NCI-H748 (cell line): ENCODE measurements around the gene TMCC1.
"Not testable (repeated sequence)": the region's sequence is repeated elsewhere in the genome, so short reads cannot be mapped to it uniquely, and the experiment has no call there.

ENCODE experiments used
- DNase-seq: peaks from one replicate; lab custom pipeline; 2025; ENCODE audit not compliant: unreplicated experiment; lab: John Stamatoyannopoulos, UW

TMCC1 gene

DNA sequence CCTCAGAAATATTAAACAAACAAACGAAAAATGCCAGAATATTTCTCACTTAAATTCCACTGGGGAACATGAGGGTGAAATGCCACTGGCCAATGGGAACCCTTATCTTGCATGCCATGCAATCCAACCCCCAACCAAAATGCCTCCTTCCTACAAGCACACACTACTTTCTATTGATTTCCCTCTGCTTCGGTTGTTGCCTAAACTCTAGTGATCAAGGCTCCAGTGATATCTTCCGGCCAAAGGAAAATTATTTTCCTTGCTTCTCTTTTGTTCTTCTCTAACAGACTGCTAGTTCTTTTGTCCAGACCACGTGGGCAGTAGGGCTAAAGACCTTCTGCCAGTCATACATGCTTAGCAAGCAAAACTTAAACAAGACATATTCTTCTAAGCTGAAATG lies 115.7 kb downstream of the TMCC1 start:
- no peak for DNase-seq

DNA sequence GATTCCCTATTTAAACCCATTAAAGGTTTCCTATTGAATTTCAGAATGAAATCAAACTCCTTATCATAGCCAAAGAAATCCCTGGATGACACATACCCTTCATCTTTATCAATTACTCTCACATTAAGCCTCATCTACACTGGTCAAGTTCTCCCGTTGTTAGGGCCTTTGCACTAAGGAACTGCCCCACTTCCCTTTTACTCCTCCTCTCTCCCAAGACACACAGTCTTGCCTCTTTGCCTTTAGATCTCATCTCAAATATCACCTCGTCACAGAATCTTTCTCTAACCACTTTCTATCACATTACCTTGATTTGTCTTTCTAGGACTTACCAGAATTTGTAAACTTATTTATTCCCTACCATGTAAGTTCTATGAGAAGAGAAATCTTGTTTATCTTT lies 117.6 kb downstream of the TMCC1 start:
- no peak for DNase-seq

GRCh38 chr3:129773691-129774663 lies 119.5 kb downstream of the TMCC1 start:
- no peak for DNase-seq

- DNase-seq = no peak
These were observed 122.9 kb downstream of the TMCC1 start for GRCh38 chr3:129770604-129771003.

DNA sequence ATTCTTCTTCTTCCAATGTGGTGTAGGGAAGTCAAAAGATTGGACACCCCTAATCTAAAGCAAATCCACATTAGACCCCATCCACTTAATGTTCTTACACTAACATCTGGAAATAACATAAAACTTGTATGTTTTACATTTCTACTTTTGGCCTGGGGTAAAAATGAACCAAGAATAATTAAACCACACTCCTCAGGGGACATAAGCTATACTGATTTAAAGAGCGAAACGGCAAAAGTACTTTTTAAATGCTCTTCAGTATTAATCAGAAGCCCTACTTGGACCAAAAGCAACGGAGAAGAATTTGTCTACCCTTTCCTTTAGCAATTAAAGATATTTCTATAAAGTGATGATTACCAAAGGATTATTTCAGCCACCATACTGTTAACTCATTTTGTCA lies 123.9 kb downstream of the TMCC1 start:
- no peak for DNase-seq

GRCh38 chr3:129768728-129769127 lies 124.8 kb downstream of the TMCC1 start:
- no peak for DNase-seq

- DNase-seq = no peak
These were observed 127.4 kb downstream of the TMCC1 start for GRCh38 chr3:129766135-129766534.

DNA sequence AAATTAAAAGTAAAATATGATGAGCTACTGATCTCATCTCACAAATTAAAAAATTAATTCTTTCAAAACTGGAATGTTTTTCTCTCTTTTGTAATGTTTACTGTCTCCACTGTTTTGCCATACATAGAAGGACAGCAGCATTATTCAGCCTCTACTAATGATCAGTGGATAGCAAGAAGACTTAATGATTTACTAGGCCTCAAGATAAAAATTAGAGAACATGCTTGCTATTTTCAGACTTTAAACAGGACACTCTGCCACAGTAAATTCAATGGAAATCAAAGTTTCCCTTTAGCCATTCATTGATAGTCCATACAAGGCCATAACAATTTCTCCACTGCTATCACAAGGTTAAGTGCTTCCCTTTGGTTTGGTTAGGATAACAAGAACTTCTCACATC lies 129.4 kb downstream of the TMCC1 start:
- DNase-seq = no peak

DNA sequence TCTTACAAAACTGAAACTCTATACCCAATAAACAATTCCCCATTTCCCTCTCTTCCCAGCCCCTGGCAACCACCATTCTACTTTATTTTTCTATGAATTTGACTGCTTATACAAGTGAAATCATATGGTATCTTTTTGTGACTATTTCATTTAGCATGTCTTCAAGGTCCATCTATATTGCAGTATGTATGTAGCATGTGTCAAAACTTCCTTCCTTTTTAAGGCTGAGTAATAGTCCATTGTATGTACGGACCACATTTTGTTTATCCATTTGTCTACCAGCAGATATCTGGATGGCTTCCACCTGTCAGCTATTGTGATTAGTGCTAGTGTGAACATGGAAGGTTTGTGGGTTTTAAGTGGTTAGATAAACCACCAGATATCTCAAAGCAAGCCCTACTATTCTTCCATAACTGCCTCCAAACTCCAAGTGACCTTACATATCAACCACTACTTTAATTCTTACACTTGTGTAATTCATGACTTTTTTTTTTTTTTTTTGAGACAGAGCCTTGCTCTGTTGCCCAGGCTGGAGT lies 134.7 kb downstream of the TMCC1 start:
- DNase-seq = no peak

DNA sequence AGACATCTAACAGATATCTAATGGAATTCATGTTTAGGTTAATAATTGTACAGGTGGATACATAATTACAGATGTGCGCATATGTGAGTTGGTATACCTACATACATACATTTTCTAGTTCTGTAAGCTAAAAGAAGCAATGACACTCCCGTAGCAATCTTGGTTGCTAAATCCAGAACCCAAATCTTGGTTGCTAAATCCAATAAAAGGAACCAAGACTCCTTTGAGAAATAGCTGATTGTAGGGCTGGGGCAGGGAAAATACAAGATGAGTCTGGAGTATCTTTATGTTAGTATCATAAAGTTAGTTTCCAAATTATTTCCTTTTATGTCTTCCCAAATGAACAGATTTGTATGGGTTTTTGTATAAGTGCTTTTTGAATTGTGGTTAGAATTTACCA lies 135.2 kb downstream of the TMCC1 start:
- no peak for DNase-seq

- no peak for DNase-seq
These were observed 136.6 kb downstream of the TMCC1 start for GRCh38 chr3:129756871-129757270.

GRCh38 chr3:129751105-129751504 lies 142.4 kb downstream of the TMCC1 start:
- not testable (repeated sequence) for DNase-seq

DNA sequence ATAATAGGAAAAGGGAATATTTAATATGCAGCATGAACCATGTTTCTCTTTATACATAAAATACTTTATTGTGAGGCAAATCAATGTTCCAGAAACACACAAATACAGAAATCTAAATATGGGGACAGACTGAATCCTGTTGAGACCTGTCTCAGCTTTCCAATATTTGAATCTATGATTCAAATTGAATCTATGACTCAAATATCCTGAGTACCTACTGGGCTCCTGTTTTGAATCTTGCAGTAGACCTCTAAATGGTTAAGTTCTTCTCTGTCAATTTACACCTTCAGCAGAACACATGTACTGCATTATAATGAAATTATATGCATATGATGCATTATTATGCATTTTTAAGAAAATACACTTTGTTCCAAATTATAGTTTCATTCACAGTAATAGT lies 143.8 kb downstream of the TMCC1 start:
- DNase-seq = no peak

DNA sequence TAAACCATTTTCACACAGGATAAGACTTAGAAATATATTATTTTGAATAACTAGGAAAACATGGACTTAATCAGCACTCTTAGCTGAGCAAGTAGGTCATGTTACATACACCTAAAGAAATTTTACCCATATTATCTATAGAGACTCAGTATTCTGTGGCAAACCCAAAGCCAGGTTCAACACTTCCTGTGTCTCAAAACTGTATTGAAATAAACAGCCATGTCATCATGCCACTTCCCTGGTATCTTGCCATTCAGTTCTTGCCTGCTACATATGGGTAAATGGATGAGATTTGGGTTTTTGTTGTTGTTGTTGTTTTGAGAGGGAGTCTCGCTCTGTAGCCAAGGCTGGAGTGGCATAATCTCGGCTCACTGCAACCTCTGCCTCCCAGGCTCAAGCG lies 145.5 kb downstream of the TMCC1 start:
- no peak for DNase-seq

DNA sequence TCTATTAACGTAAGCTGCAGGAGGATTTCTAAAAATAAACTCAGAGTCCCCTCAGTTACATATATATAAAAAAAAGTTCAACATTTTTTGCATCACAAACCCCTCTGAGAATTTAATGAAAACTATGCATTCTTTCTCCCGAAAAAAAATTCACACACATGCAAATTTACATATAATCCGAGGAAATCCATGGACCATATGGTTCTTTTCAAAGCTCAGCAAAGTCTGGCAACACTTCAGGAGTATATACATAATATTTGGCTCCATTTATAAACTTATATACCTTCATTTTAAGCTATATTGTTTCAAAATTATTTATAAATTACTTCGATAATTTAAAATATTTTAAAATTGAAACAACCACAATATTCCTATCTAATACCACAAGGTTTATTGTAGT lies 146.4 kb downstream of the TMCC1 start:
- DNase-seq = no peak

- DNase-seq = no peak
These were observed 146.9 kb downstream of the TMCC1 start for GRCh38 chr3:129746629-129747028.

DNA sequence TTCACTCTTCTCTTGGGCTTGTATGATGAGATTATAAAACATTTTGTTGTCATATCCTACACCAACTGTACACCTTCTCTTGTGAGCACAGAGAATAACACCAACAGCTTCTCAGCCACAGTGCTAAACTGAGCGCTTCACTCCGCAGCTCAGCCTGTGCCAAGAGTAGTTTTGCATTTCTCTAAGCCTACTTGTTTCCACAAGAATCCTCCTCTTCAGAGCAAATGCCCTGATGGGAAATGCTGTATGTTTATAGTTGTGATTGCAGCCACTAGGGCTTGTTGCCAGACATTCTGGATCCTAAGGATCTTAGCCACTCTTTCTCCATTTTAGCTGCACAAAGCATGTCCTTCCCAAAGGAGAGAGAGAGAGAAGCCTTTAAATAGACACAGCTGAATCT lies 148.3 kb downstream of the TMCC1 start:
- DNase-seq = no peak

DNA sequence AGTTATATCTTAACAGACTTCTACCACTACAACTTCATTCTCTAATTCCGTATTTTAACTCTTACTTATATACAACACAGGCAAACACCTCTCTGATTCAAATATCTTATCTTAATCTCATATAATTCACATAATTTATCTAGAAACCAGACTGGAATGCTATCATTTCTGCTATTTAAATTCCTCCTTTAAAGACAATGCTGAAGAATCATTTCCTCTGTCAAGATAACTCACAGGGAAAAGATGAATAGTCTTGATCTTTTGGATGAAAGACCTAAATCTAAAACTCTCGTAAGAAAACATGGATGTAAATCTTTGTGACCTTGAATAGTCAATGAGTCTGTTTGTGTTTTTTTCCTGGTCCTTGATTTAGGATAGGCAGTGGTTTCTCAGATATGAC lies 151.7 kb downstream of the TMCC1 start:
- DNase-seq = no peak

DNA sequence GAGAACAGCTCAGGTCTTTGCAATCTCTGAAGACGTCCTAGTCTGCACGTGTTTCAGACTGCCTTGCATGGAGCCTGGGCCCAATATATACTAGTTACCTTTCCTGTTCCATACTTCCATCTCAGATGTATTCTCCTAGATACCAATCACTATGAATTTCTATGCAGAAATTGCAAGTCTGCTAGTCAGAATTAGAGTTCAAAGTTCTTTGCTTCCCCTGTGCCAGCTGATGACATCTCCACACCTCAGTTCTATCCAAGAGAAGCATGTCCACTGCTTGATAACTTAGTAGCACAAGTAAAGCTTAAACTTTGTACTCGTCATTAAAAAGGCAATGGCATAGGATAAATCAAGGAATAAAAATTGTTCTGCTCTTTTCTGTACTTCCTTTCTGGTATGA lies 153.4 kb downstream of the TMCC1 start:
- no peak for DNase-seq

GRCh38 chr3:129739634-129740033 lies 153.9 kb downstream of the TMCC1 start:
- no peak for DNase-seq

GRCh38 chr3:129738172-129738571 lies 155.3 kb downstream of the TMCC1 start:
- no peak for DNase-seq

DNA sequence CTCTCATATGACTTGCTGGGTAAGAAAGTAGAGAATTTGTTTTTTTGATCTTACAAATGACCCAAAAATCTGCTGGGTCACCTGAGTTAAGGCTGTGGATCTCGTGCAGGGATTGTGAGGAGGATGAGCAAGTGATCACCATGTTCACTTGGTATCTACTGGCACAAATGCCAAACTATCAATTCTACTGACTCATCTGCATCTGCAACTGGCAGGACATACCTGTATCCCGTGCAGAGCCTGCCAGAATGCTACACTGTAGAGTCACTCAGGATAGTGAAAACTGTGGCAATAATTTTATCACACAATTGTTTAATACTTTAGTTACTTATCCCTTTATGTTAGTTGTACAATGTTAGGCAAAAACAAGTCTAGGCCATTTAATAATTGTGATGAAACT lies 157.4 kb downstream of the TMCC1 start:
- no peak for DNase-seq

DNA sequence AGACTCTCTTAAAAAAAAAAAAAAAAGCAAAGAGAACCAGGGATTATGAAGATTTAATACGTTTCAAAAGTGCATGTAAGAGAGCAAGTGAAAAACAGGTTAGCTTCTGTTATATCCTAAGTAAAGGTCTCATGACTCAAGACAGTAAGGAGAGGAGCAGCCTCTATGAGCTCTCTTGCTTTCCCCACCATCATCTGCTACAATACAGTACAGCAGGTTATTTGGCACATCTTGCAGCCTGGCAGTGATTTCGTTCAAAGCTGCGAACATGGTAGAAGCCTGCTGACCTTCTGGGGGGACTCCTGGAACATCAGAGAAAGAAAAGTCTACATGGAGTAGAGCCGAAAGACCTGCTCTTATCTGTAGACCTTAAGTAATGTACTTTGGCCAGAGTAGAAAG lies 157.9 kb downstream of the TMCC1 start:
- DNase-seq = no peak
